ENCODE results near the gene DERL2.

- TF ChIP-seq PPARA (CRISPR knock-in tag; IDR thresholded peaks at IDR 0.05; ENCODE audit: borderline replicate concordance): no peak
- no peak for TF ChIP-seq ZFP3 (CRISPR knock-in tag; IDR thresholded peaks at IDR 0.05)
- no peak for TF ChIP-seq ISL1 (CRISPR knock-in tag; IDR thresholded peaks at IDR 0.05)
- no peak for TF ChIP-seq SNAI2 (CRISPR knock-in tag; IDR thresholded peaks at IDR 0.05)
- no peak for TF ChIP-seq ZC3H10 (CRISPR knock-in tag; IDR thresholded peaks at IDR 0.05)
- TF ChIP-seq GLIS3 (CRISPR knock-in tag; IDR thresholded peaks at IDR 0.05): no peak
- no peak for TF ChIP-seq CSDC2 (CRISPR knock-in tag; IDR thresholded peaks at IDR 0.05)
- TF ChIP-seq ZNF8 (CRISPR knock-in tag; IDR thresholded peaks at IDR 0.05): no peak
- TF ChIP-seq RARB (CRISPR knock-in tag; IDR thresholded peaks at IDR 0.05): no peak
- TF ChIP-seq TCF4 (CRISPR knock-in tag; IDR thresholded peaks at IDR 0.05; ENCODE audit: borderline replicate concordance): no peak
Measured at GRCh38 chr17:5488752-5489151, 2.8 kb upstream of the DERL2 start.

Data from SK-N-SH treated with all-trans-retinoic acid at 6 μM for 48 hours (cell line).